Suprapubic skin (tissue), 4 donors: Measurements from ENCODE around the gene PTGDR2. TPM values are rescaled to one million over a fixed set of nuclear protein-coding genes. Genes with fewer than 3 reads are reported as not detected.

Experiments
- DNase-seq, 2 donors: peaks; one replicate each; pipeline ENCODE4 v3.0.0-alpha.2; 2019; ENCODE audit warnings: low spot score in 2 of 2
- H3K27ac ChIP-seq: fragments of 200-600 bp; sonication (generic); one replicate; pipeline ENCODE4 v1.5.1; 2019
- H3K27me3 ChIP-seq: fragments of 200-600 bp; sonication (generic); one replicate; pipeline ENCODE4 v1.5.1; 2019
- H3K36me3 ChIP-seq: fragments of 200-600 bp; sonication (generic); one replicate; pipeline ENCODE4 v1.5.1; 2019
- H3K4me1 ChIP-seq: fragments of 200-600 bp; sonication (generic); one replicate; pipeline ENCODE4 v1.5.1; 2019
- H3K4me3 ChIP-seq: fragments of 200-600 bp; sonication (generic); one replicate; pipeline ENCODE4 v1.5.1; 2019; ENCODE audit warnings: mild to moderate bottlenecking
- H3K9me3 ChIP-seq: fragments of 200-600 bp; sonication (generic); one replicate; pipeline ENCODE4 v1.5.1; 2019
- EP300 ChIP-seq: sonication (generic); formaldehyde crosslinking; IDR thresholded peaks from one replicate; pipeline ENCODE4 v1.6.1; 2017; ENCODE audit warnings: antibody characterized with exemption
- POLR2A ChIP-seq, 2 donors: fragments of 450-650 bp; IDR thresholded peaks; one replicate each; pipeline ENCODE4 v1.6.1; 2017; ENCODE audit warnings: antibody characterized with exemption in 2 of 2, mild to moderate bottlenecking in 2 of 2, moderate library complexity in 2 of 2
- POLR2AphosphoS5 ChIP-seq, 3 donors: sonication (generic); formaldehyde crosslinking; IDR thresholded peaks; one replicate each; pipeline ENCODE4 v1.6.1; 2017; ENCODE audit warnings: antibody characterized with exemption in 3 of 3
- WGBS: methylation state at CpG from one replicate; pipeline ENCODE4 v1.1.5; 2018; 5-methylcytosine and 5-hydroxymethylcytosine counted together
- total RNA-seq, 4 donors: library from RNA; depleted of rRNA; stranded (reverse); fragments of >200 nt; gene quantifications; one replicate each; pipeline ENCODE4 v1.1.0, GENCODE V29; 2016
- TF ChIP-seq, protein P1 (sequence below), 2 donors: fragments of 200-600 bp in 1 of 2; fragments of 450-650 bp in 1 of 2; sonication (generic) in 1 of 2; IDR thresholded peaks; one replicate each; pipeline ENCODE4 v1.5.1; 2016 to 2019; ENCODE audit warnings: antibody characterized with exemption in 2 of 2, mild to moderate bottlenecking in 1 of 2, moderate library complexity in 1 of 2

PTGDR2 gene
- total RNA-seq, 4 donors from 2014 or later: 0.19 to 0.68 (median 0.34) TPM; not detected in 1

DNA sequence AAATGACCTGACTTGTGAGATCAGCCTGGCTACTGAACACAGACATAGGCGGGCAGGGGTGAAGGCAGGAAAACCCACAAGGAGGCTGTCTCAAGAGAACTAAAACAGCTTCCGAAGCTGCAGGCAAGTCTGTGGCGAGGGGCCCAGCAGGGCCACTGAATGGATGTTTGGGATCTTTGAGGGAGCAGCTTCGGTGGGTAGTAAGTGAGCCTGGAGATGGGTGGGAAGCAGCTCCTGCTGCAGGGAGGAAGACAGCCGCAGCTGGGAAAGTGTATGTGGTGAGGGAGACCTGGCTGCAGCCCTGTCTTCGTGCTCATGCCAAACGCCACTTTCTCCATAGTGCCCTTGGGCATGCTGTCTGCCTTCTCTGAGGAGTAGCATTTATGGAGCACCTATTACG lies 10.4 kb downstream of the PTGDR2 start:
- Histone ChIP-seq H3K4me3 (no peak overlapping the region), H3K9me3 (no peaks in the 10 kb centered on the region), H3K27me3 (no peaks in the 10 kb centered on the region), H3K27ac (no peak overlapping the region), H3K36me3 (peaks cover 31% of the 10 kb centered on the region), H3K4me1 (peaks cover 41% of the 10 kb centered on the region)
- TF ChIP-seq POLR2A (IDR thresholded peaks at IDR 0.05) (no peak), POLR2AphosphoS5 (IDR thresholded peaks at IDR 0.05) (no peak), EP300 (no peak)
- TF ChIP-seq, protein P1, sequence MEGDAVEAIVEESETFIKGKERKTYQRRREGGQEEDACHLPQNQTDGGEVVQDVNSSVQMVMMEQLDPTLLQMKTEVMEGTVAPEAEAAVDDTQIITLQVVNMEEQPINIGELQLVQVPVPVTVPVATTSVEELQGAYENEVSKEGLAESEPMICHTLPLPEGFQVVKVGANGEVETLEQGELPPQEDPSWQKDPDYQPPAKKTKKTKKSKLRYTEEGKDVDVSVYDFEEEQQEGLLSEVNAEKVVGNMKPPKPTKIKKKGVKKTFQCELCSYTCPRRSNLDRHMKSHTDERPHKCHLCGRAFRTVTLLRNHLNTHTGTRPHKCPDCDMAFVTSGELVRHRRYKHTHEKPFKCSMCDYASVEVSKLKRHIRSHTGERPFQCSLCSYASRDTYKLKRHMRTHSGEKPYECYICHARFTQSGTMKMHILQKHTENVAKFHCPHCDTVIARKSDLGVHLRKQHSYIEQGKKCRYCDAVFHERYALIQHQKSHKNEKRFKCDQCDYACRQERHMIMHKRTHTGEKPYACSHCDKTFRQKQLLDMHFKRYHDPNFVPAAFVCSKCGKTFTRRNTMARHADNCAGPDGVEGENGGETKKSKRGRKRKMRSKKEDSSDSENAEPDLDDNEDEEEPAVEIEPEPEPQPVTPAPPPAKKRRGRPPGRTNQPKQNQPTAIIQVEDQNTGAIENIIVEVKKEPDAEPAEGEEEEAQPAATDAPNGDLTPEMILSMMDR (IDR thresholded peaks at IDR 0.05): no peak
- DNase-seq: no peak
- 81% methylated on average over 8 of the region's 8 CpGs for WGBS

DNA sequence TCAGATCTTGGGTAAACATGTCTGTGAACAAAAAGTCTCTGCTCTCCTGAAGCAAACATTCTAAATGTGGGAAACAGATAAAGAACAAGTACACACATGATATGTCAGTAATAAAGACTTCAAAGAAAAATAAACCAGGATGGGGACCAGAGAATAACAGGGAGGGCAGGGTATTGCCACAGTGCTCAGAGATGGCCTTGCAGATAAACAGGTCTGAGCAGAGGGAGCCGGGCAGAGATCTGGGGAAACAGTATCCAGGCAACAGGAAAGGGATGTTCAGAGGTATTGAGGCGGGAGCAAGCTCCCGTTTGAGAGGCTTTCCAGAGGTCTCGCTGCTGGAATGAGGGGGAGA lies 10.9 kb downstream of the PTGDR2 start:
- peaks cover 41% of the 10 kb centered on the region for H3K4me1 ChIP-seq
- H3K36me3 ChIP-seq: peaks cover 26% of the 10 kb centered on the region
- TF ChIP-seq, protein P1 (IDR thresholded peaks at IDR 0.05): no peak
- TF ChIP-seq EP300: no peak
- TF ChIP-seq POLR2A (IDR thresholded peaks at IDR 0.05): no peak
- TF ChIP-seq POLR2AphosphoS5 (IDR thresholded peaks at IDR 0.05): no peak
- DNase-seq: no peak
- H3K4me3 ChIP-seq: no peak overlapping the region
- WGBS: 36% methylated on average over 4 of the region's 4 CpGs
- H3K27ac ChIP-seq: no peak overlapping the region
- H3K27me3 ChIP-seq: no peaks in the 10 kb centered on the region
- H3K9me3 ChIP-seq: no peaks in the 10 kb centered on the region

DNA sequence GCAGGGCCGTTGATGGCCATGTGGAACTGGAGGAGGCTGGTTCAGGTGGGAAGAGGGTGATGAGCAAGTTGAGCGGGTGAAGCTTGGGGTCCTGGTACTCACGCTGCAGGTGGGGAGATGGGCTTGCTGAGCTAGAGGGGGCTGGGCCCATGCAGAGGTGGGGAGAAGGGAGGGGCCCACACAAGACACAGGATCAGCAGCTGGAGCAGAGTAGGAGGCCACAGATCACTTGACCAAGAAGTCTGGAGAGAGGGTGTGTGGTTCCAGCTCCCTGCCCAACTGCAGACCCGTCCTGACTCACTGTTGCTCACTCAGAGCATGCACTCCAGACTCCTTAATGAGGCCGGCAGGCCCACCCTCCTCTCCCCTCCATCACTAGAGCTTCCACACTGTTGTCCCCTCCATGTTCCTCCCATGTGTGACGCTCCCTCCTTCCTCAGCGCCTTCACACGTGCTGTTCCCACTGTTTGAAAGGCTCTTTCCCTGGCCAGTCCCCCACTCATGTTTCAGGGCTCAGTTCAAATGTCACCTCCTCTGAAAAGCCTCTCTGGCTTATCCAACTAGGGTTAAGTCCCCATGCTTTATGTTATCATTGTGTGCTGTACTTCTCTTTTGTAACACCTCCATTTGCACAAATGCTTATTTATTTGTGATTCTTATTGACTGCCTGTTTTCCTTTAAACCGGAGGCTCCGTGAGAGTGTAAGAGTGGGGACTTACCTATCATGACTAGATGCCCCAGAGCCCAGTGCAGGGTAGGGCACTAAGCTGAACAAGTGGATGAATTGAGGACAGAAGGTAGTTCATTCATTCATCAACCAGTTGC lies 11.5 kb downstream of the PTGDR2 start:
- Histone ChIP-seq H3K36me3 (peaks cover 21% of the 10 kb centered on the region), H3K9me3 (no peaks in the 10 kb centered on the region), H3K27me3 (no peaks in the 10 kb centered on the region), H3K4me1 (peaks cover 41% of the 10 kb centered on the region), H3K27ac (no peak overlapping the region), H3K4me3 (peak overlapping the region; percentile 86)
- 64% methylated on average over 10 of the region's 10 CpGs for WGBS
- DNase-seq: no peak
- TF ChIP-seq POLR2A (IDR thresholded peaks at IDR 0.05) (no peak), EP300 (no peak), POLR2AphosphoS5 (IDR thresholded peaks at IDR 0.05) (no peak)
- TF ChIP-seq, protein P1 (IDR thresholded peaks at IDR 0.05): no peak

DNA sequence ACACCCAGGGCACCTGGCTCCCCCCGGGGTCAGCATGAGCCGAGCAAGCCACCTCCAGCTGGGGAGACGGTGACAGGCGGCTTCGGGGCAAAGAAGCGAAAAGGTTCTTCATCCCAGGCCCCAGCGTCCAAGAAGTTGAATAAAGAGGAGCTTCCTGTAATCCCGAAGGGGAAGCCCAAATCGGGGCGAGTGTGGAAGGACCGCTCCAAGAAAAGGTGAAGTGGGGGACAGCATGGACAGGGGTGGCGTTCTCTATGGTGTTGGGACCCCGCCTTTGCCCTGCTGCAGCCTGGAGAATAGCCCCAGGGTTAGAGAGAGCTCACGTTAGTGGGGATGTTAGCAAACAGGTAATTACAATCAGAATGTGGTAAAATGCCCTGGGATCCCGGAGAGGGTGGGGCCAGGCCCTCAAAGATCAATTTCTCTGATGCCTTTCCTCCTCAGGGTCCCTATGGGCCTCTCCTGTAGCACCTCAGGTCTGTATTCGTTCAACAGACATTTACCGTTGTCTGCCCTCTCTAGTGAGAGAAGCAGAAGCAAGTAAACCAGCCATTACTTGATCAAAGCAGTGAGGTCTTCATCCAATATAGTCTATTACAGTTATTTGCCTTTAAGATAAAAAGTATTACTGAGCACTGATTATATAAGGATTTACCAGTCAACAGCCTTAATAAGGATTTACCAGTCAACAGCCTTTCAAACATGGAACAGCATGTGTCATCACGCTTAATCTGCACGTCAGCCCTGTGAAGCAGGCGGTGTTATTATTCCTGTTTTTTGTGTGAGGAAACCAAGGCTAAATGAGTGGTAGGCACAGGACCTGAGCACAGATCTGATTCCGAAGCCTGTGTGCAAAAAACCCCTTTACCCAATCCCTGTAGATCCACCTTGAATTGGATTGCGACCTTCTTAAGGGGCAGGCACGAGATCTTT lies 12.8 kb downstream of the PTGDR2 start:
- H3K27me3 ChIP-seq: no peaks in the 10 kb centered on the region
- H3K4me3 ChIP-seq: peak overlapping the region; percentile 86
- peaks cover 41% of the 10 kb centered on the region for H3K4me1 ChIP-seq
- H3K9me3 ChIP-seq: no peaks in the 10 kb centered on the region
- TF ChIP-seq, protein P1 (IDR thresholded peaks at IDR 0.05): no peak
- TF ChIP-seq POLR2A (IDR thresholded peaks at IDR 0.05) (no peak), EP300 (no peak), POLR2AphosphoS5 (IDR thresholded peaks at IDR 0.05) (no peak)
- peaks cover 7% of the 10 kb centered on the region for H3K36me3 ChIP-seq
- no peak for DNase-seq
- peak overlapping the region; percentile 57 for H3K27ac ChIP-seq
- 14% methylated on average over 21 of the region's 23 CpGs for WGBS
